SH-SY5Y (cell line): ENCODE measurements around the gene RYR1.

Experiments
- GATA2 ChIP-seq: IDR thresholded peaks from 2 replicates; pipeline ENCODE4 v1.6.1; 2011; ENCODE audit warnings: mild to moderate bottlenecking, low read depth, low read length
- GATA3 ChIP-seq: IDR thresholded peaks from 2 replicates; pipeline ENCODE4 v1.6.1; 2011; ENCODE audit warnings: low read depth, mild to moderate bottlenecking, low read length, moderate library complexity

- no peak for TF ChIP-seq GATA3
- no peak for TF ChIP-seq GATA2
Measured at GRCh38 chr19:38429055-38429810, 4.3 kb upstream of the RYR1 start.
